Adrenal gland (tissue), 5 donors: ENCODE results near the gene LTB4R.

Experiments
- POLR2A ChIP-seq, 2 donors: fragments of 450-650 bp; IDR thresholded peaks; one replicate each; pipeline ENCODE4 v1.6.1; 2017; ENCODE audit warnings: antibody characterized with exemption in 2 of 2, mild to moderate bottlenecking in 2 of 2, moderate library complexity in 1 of 2
- TF ChIP-seq, protein P1 (sequence below), 6 experiments: fragments of 450-650 bp in 4 of 6; fragments of 200-600 bp in 2 of 6; sonication (generic) in 1 of 6; IDR thresholded peaks; 1 replicate in 5 of 6; 2 replicates in 1 of 6; pipeline versions ENCODE4 v1.5.1 to v1.8.0; 2016 to 2021; ENCODE audit warnings: antibody characterized with exemption in 6 of 6, mild to moderate bottlenecking in 2 of 6, moderate library complexity in 1 of 6
- donor health status: DM: no; HTN: no; CAD: no.

DNA sequence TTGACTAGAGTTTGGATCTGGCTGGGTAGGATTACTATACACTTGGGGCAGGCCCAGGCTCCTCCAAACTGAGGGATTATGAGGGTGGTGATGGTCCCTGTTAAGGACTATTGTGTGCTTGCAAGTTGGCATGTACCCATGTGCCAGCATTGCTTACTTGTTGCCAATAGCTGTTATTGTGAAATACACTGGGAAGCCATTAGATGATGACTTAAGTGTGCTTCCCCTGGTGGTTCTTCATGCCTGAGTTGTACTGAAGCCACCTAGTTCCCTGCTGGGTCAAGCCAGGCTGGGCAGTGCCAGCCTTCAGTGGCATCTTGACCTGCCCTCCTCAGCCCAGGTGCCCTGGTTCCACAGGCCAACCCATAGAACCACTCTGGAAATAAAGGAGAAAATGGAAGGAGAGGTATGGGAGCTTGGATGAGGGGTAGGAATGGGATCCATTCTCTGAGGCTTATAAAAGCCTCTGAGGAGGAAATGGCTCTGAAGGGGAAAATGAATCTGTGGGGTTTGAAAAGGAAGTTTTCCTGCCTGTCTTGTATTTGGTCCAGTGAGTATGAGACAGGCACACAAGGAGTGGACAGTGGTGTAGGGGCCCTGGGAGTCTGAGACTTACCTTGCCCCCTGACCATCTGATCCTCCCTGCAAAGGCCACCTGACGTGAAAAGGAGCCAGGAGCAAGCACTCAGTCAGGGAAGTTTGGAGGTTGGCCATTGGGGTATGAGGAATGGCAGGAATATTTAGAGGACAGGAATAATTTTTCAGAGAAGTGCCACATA lies 724 bp downstream of the LTB4R start:
- TF ChIP-seq POLR2A (IDR thresholded peaks at IDR 0.05) = no peak
- TF ChIP-seq, protein P1, sequence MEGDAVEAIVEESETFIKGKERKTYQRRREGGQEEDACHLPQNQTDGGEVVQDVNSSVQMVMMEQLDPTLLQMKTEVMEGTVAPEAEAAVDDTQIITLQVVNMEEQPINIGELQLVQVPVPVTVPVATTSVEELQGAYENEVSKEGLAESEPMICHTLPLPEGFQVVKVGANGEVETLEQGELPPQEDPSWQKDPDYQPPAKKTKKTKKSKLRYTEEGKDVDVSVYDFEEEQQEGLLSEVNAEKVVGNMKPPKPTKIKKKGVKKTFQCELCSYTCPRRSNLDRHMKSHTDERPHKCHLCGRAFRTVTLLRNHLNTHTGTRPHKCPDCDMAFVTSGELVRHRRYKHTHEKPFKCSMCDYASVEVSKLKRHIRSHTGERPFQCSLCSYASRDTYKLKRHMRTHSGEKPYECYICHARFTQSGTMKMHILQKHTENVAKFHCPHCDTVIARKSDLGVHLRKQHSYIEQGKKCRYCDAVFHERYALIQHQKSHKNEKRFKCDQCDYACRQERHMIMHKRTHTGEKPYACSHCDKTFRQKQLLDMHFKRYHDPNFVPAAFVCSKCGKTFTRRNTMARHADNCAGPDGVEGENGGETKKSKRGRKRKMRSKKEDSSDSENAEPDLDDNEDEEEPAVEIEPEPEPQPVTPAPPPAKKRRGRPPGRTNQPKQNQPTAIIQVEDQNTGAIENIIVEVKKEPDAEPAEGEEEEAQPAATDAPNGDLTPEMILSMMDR (IDR thresholded peaks at IDR 0.05) = peak in 1 of 6 experiments; percentile 11
